T-helper 22 cell (primary cell): ENCODE data around the gene VWA7.

Experiments
- DNase-seq: peaks from one replicate; pipeline ENCODE4 v3.0.0-alpha.2; 2020; ENCODE audit warnings: low read depth

Gene VWA7

GRCh38 chr6:31750411-31751022 lies 26.6 kb downstream of the VWA7 start:
- no peak for DNase-seq

DNA sequence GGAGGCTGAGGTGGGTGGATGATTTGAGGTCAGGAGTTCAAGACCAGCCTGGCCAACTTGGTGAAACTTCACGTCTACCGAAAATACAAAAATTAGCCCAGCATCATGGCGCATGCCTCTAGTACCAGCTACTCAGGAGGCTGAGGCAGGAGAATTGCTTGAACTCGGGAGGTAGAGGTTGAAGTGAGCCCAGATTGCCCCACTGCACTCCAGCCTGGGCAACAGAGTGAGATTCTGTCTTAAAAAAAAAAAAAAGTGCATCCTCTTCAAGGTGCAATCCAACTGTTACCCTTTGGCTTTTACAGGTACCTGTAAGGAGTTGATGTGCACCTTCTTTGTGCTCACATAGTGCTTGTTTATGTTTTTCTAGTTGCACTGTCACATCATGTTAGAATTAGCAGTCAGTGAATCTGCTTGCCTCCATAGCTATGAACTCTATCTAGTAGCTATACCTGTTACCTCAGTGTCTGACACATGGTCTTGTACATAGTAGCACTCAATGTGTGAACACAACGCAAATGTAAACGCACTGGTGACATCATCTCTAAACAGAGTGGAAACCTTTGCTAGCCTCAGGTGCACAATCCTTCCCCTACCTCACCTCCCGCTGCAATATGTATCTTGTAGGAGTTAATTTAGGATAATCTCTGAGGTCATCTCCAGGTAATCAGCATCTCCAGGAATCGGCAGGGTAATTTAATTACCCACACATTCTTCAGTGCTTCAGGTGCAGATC lies 27.7 kb downstream of the VWA7 start:
- no peak for DNase-seq

GRCh38 chr6:31744422-31744821 lies 32.7 kb downstream of the VWA7 start:
- no peak for DNase-seq

DNA sequence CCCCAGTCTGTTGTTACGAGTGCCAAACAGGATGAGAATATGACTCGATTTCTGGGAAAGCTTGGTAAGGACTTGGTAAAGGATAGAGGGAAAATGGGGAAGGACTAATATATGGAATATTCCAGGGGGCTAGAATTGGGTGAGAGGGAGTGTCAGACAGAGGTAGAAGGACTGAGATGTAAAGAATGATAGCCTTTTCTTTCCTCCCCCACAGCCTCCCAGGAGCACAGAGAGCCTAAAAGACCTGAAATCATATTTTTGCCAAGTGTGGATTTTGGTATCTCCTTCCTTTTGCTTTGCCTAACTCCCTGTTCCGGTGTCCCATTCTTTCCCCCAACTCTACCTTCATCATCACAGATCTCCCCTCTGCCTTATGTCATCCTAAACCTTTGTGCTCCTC lies 34.2 kb downstream of the VWA7 start:
- DNase-seq, result no peak

DNA sequence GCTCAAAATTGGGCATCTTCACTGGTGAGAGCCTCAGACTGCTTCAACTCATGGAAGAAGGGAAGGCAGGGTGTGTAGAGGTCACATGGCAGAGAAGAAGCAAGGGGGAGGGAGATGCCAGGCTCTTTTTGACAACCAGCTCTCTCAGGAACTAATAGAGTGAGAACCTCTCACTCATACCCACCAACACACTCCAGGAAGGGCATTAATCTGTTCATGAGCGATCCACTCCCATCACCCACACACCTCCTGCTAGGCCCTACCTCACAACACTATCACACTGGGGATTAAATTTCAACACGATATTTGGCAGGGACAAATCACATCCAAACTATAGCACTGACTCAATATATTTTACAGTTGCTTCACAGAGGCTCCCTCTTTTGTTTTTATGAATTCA lies 35.3 kb downstream of the VWA7 start:
- DNase-seq, result no peak

DNA sequence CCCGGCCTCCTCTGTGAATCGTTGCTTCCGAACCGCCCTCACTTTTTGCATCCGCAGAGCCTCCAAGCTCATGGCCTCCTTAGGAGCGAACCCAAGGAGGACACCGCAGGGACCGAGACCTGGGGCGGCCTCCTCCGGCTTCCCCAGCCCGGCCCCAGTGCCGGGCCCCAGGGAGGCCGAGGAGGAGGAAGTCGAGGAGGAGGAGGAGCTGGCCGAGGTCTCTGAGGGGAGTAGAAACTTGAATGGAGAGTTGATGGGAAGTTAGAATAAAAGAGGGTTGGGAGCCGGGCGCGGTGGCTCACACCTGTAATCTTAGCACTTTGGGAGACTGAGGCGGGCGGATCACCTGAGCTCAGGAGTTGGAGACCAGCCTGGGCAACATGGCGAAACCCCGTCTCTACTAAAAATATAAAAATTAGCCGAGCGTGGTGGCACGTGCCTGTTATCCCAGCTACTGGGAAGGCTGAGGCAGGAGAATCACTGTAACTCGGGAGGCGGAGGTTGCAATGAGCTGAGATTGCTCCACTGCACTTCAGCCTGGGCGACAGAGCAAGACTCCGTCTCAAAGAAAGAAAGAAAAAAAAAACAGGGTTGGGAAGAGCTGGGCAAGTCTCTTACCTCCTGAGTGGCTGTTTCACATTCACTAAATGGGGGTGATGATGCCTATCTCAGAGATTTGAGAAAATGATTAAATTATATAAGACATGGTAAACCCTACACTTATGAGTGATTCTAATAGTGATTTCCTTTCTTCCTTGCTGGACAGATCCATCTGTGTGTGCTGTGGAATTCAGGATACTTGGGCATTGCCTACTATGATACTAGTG lies 36.5 kb downstream of the VWA7 start:
- DNase-seq, result no peak

- DNase-seq, result peak; percentile 91
Observed at GRCh38 chr6:31739639-31740396, 37.3 kb downstream of the VWA7 start, which contains the start of gene MSH5. Gene MSH5 (plus strand): TSS chr6:31740005. CDS start chr6:31740467, 462 bp downstream.

GRCh38 chr6:31737991-31738979 lies 38.8 kb downstream of the VWA7 start:
- peak; percentile 69 for DNase-seq

DNA sequence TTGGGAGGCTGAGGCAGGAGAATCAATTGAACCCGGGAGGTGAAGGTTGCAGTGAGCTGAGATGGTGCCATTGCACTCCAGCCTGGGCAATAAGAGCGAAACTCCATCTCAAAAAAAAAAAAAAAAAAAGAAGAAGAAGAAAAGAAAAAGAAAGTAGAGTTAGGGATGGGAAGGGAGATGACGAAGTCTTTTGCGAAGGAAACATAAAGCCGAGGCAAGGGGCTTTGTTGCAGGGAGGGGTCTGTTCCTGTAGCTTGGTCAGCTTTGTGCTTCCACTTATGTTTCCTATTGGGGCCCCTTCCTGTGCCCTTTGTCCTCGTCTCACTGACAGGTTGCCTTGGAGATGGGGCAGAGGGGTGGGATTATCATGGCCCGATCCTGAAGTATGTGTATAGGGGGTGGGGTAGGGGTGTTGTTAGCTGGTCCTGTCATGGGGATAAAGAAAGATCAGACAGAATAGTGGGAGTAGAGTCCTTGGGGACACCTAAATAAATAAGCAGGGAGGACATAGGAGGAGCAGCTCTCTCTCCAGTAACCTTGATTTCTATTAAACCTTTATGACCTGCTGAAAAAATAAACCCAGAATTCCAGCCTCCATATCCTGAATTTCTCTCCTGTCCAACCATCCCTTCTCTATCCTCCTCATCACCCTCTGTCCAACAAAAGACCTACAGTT lies 39.7 kb downstream of the VWA7 start:
- no peak for DNase-seq

GRCh38 chr6:31736768-31737314 lies 40.3 kb downstream of the VWA7 start:
- DNase-seq, result no peak

GRCh38 chr6:31736021-31736767 lies 40.9 kb downstream of the VWA7 start, which contains the start of gene CLIC1:
Gene CLIC1 (minus strand): TSS chr6:31736530. CDS start chr6:31736300, 230 bp downstream.
- DNase-seq, result peak; percentile 66

DNA sequence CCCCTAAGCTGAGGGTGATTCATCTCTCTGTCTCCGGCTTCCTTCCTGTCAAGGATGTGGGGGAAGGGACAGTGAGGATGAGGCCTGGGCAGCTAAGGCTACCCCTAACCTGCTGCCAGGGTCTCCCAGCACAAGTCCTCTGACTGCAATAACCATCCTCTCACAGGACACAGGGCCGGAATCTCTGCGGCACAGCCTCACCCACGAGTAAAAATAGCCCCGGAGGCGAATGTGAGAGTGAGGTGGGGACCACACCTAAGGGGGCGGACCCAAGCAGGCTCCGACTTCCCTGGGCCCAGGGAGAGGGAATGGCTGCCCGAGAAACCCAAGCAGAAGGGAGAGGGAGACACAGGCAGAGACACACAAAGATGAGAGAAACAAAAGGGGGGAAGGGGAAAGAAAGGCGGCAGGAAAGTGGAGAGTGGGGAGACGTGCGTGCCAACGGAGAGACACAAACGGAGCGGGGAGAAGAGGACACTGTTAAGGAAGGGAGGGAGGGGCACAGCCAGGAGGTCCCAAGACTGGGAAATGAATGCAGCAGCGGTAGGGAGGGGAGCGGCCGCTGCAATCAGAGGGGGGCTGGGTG lies 42.2 kb downstream of the VWA7 start:
- peak; percentile 67 for DNase-seq

- DNase-seq, result no peak
Observed at GRCh38 chr6:31734247-31734820, 42.8 kb downstream of the VWA7 start.

DNA sequence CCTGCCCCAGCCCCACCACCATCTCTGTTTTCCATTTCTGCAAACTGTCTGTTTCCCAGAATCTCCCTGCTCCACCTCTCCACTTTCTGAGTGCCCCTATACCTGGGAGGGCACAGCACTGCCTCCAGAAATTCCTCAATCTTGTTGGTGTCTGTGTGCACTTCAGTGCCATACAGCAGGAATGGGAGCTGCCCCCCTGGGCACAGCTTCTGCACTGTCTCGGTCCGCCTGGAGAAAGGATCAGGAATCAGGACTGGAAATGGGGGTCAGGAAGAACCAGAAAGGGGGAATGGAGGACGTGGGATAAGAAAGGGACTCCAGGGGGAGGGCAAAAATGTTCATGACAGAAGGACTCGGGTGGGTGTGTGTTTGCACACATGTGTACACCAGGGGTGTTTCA lies 43.4 kb downstream of the VWA7 start:
- DNase-seq, result no peak

- no peak for DNase-seq
Observed at GRCh38 chr6:31732029-31732428, 45.1 kb downstream of the VWA7 start.

DNA sequence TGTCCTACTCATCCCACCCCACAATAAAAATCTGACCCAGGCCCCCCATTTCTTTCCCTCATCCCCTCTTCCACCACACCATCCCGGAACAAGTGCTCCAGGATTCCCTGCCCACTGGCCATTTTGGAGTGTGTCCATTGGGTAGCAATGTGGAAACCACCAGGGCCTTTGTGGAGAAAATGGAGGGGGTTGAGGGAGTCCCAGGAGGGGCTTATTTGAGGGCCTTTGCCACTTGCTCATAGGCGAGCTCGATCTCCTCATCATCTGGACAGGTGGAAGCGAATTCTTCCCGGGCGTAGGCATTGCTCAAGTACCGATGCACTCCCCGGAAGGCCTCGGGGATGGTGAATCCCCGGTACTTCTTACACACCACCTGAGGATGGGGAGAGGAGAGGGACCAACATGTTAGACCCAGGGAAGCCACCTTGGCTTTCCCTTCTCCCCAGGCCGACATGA lies 46.5 kb downstream of the VWA7 start:
- DNase-seq, result no peak

DNA sequence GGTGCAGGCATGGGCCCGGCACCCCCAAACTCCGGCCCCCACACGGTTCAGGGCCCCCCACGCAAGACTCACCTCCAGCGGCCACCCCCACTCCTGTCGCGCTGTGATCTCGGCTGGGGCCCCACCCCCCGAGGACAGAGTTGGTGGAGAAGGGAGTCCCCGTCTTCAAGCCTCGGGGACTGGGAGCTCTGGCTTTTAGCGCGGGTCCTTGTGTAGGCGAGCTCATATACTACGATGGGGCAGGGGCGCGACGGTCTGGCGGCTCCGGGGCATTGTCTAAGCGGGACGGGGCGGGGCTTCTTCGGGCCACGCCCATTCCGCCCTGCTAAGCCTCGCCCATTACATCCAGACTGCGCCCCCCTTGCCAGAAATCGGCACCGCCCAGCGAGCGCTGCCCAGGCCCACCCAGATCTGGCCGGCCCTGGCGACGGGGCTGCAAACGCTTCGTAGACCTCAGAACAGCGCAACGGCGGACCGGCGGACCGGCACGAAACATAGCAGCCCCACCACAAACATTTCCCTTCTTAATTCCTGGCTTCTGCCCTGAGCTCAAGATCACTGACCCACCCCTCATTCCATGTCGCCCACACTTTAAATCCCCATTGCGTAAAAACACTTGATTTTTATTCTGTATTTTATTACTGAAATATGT lies 47.0 kb downstream of the VWA7 start:
- peak; percentile 52 for DNase-seq

GRCh38 chr6:31729515-31729978 lies 47.6 kb downstream of the VWA7 start:
- DNase-seq, result peak; percentile 56
